ENCODE results near the gene TMEM131.

- TF ChIP-seq, protein P1, sequence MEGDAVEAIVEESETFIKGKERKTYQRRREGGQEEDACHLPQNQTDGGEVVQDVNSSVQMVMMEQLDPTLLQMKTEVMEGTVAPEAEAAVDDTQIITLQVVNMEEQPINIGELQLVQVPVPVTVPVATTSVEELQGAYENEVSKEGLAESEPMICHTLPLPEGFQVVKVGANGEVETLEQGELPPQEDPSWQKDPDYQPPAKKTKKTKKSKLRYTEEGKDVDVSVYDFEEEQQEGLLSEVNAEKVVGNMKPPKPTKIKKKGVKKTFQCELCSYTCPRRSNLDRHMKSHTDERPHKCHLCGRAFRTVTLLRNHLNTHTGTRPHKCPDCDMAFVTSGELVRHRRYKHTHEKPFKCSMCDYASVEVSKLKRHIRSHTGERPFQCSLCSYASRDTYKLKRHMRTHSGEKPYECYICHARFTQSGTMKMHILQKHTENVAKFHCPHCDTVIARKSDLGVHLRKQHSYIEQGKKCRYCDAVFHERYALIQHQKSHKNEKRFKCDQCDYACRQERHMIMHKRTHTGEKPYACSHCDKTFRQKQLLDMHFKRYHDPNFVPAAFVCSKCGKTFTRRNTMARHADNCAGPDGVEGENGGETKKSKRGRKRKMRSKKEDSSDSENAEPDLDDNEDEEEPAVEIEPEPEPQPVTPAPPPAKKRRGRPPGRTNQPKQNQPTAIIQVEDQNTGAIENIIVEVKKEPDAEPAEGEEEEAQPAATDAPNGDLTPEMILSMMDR (conservative IDR thresholded peaks at IDR 0.05; ENCODE audit: low read depth in 2 of 2), result no peak
- TF ChIP-seq POLR2AphosphoS5 (IDR thresholded peaks at IDR 0.05; ENCODE audit: low read depth), result no peak
- TF ChIP-seq EZH2 (IDR thresholded peaks at IDR 0.05; ENCODE audit: low read depth, unreplicated experiment), result no peak
- no peak for TF ChIP-seq ZNF114 (CRISPR knock-in tag; IDR thresholded peaks at IDR 0.05)
- TF ChIP-seq JUNB (IDR thresholded peaks at IDR 0.05; ENCODE audit: unreplicated experiment), result no peak
- no peak for TF ChIP-seq REST (IDR thresholded peaks at IDR 0.05; ENCODE audit: unreplicated experiment)
- no peak for TF ChIP-seq ZNF331 (CRISPR knock-in tag; IDR thresholded peaks at IDR 0.05; ENCODE audit: low read depth)
- no peak for TF ChIP-seq CREB1 (CRISPR knock-in tag; IDR thresholded peaks at IDR 0.05; ENCODE audit: low read depth)
- TF ChIP-seq EZH2phosphoT487 (IDR thresholded peaks at IDR 0.05; ENCODE audit: unreplicated experiment), result no peak
- no peak for TF ChIP-seq NANOG (IDR thresholded peaks at IDR 0.05; ENCODE audit: borderline replicate concordance)
- no peak for TF ChIP-seq STAT1 (IDR thresholded peaks at IDR 0.05; ENCODE audit: unreplicated experiment)
- TF ChIP-seq ZNF462 (CRISPR knock-in tag; IDR thresholded peaks at IDR 0.05), result no peak
These were observed 254.5 kb downstream of the TMEM131 start for GRCh38 chr2:97741251-97741650.
